DMS 273 (cell line): ENCODE data around the gene COPS7A.

Source experiments
- DNase-seq: peaks from one replicate; lab custom pipeline; 2025; ENCODE audit not compliant: unreplicated experiment; lab: John Stamatoyannopoulos, UW

COPS7A gene

DNA sequence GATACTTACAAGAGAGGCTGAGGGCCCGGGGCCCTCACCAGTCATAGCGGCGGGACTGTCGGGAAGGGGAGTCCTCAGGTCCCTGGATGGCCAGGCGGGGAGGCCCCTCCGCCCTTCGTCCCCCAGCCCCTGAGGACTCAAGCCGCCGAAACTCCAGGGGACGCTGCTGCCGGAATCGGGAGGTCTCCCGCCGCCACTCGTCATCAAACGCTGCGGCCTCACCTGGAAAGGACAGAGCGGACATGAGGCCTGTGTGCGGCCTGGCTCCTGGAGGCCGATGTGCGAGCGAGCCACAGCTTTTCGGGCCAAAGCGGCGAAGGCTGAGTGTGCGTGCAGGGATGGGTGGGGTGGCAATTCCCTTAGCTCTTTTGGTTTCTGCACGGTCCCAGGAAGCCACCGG lies 24.9 kb downstream of the COPS7A start:
- no peak for DNase-seq

DNA sequence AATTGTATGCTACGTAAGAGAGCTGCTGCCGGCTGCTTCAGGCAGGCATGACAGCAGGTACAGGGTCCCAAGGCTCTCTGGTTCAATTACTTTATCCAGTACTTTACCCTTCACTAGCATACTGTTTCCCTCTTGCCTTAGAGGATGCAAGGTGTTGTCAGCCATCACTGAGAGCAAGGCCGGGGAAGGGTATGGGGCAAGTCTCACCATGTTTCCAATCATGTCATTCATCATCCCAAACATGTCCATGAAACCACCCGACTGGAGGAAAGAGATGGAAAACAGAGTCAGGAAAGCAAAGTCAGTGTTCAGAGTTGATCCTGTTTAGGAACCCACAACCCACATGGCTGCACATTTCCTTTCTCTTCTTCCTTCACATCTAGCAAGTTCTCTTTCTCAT lies 26.7 kb downstream of the COPS7A start:
- DNase-seq = no peak

DNA sequence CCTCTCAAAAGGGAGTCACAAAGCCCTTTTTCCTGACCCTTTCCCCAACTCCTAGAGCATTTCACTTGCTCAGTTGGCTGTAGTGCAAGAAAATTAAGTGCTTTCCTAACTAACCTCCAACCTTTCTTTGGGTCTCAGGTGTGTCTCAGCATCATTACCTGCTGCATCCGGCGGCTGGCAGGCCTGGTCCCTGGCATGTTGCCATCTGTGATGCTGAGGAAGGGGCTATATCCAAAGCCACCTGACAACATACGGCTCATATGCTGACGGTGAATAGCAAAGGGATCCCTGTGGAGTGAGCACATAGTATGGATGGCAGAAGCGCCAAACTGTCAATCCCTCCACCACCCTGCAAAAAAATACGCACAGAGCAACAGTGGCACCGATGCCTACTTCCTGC lies 27.9 kb downstream of the COPS7A start:
- DNase-seq = no peak

DNA sequence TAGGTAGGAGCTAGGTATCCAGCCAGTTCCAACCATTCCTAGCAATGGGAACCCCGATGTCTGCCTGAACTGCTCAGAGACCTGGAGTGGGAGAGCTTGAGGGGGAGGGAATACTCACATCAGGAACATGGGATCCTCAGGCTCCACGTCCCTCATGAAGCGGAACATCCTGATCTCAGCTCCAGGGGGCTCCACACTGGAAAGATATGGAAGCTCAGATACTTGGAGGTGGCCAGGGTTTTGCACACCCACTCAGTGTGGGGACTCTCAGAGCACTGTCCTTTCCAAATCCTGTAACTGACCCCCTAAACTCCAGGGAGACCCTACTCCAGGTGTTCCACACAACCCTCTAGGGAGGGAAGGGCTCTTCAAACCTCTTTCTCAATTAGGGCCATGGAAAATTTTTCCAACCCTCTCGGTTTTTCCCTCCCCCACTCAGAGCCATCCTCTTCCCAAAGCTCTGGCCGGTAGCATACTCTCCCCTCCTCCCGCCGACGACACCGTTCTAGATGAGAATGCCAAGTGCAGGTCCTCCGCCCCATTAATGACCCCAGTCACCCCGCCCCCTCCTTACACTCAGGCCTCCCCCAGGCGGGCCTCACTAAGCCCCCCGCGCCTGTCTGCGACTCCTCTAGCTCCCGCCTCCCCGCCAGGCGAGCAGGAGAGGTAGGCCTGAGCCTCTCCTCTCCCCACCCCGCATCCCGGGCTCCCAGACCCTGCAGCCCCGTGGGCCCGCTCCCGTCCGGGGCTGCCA lies 28.5 kb downstream of the COPS7A start:
- DNase-seq = peak; percentile 64

DNA sequence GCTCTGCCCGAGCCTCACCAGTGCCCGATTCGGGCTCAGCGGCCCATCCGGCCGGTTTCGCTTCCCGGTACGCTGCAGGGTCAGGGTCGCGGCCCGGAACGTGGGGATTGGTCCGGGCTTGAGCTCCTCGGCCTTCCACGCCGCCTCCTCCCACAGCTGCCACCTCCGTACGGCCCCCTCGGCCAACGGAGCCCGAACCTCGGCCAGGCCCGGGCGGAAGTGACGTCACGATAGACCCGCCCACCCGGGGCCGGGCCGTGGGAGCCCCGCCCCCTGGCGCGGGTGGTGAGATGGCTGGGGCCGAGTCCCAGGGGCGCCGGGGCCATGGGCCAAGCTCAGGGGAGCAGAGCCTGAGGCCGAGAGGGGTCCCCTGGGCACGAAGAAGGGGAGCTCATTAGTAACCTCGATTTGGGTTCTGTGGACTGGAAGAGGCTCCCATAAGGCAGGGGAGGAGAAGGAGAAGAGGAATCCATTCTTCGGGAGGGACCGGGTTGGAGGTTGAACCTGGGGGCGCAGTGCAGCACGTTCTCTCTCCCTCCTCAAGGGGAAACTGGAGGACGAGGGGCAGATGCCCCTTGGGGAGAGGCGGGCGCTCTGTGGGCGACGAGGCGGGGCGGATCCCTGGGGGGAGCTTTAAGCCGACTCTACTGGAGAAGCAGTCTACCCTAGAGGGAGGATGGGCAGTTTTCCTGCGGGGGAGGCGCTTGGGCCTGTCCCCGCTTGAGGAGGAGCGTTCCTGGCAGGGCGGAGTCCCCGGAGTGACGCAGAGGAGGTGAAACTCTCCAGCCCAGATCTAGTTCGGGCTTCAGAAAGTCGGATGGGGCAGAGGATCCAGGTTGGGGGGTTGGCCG lies 29.3 kb downstream of the COPS7A start, which contains the start of gene MLF2:
Gene MLF2, minus strand, starts transcription at position 221 of the 851 bp plus-strand sequence. CDS start 807 bp downstream, outside the sequence.
- DNase-seq = peak; percentile 98

DNA sequence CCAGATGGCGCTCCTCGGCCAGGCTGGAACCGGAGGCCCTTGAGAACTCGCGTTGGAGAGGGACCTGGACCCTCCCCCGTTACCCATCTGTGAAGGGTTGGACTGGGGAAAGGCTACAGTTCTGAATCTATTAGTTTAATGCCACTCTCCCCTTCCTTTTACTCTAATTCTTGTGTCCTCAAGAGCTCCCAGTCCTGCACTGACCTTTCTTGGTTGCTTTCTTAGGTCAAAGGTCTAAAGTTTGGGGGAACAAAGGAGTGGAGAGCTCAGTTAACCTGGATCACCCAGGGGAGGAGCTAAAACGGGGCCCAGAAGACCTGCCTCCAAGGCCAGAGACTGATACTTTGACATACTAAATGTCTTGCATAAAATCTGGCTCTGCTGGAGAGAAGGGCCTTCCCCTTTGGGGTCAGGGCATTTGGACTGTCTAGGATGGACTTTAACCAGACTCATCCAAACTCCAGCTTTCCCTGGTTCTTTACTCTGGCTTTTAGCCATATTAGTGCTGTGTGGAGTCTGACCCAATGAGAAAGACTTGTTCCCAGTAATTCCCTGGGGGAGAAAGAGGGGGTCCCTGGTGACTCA lies 30.0 kb downstream of the COPS7A start:
- DNase-seq = no peak

DNA sequence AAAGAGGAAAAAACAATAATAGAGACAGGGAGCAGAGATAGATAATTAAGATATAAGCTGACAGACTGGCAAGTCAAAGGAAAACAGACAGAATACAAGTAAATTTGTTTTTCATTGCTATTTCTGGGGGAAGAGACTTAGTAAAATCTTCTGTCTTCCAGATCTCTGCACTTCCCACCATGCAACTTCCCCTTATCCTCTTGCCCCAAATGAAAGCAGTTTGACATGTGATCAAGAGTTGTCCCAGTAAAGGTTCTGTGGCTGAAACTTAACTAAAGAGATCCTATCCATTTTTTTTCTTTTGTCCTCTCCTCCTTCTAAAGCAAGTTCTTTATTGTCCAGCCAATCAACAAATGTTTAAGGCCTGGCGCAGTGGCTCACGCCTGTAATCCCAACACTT lies 30.6 kb downstream of the COPS7A start:
- no peak for DNase-seq

DNA sequence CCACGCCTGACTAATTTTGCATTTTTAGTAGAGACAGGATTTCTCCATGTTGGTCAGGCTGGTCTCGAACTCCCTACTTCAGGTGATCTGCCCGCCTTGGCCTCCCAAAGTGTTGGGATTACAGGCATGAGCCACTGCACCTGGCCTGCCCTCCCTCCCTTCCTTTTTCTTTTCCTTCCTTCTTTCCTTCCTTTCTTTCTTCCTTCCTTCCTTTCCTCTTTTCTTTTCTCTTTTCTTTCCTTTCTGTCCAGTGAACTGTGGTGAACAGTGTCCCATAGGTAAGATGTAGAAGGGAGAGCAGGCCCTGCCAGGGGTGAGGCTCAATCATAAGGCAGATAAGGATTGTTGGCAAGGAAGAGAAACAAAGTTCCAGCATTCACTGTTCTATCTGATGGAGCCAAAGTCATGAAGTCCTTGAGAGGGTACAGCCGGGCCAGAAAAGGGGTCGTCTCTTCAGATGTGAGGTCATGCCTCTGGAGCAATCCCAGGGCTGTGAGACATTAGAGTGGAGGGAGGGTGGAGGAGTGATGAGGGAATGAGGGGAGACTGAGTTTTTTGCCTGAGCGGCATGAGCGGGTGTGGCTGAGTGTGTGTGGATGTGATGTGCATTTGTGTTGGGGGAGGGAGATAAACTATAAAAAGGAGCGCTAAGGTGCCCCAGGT lies 33.3 kb downstream of the COPS7A start:
- no peak for DNase-seq

DNA sequence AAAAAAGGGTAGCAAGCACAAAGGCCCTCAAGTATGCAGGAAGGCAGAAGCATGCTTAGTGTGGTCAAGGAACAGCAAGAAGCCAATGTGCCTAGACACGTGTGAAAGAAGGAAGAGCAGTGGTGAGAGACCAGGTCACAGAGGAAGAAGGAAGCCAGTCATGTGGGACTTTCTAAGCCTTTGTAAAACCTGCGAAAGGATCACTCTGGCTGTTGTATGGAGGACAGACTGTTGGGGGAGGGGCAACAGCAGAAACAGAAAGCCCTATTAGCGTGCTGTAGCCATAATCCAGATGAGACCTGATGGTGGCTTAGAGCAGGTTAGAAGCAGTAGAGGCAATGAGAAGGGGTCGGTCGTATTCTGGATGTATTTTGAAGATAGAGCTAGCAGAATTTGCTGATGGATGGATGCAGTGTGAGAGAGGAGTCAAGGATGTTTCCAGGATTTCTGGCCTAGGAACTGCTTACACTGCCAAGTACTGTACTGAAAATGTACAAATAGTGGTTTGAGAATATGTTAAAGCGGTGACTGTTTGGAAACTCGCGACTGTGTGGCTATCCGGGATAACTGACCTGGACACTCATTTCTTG lies 34.8 kb downstream of the COPS7A start:
- DNase-seq = no peak

DNA sequence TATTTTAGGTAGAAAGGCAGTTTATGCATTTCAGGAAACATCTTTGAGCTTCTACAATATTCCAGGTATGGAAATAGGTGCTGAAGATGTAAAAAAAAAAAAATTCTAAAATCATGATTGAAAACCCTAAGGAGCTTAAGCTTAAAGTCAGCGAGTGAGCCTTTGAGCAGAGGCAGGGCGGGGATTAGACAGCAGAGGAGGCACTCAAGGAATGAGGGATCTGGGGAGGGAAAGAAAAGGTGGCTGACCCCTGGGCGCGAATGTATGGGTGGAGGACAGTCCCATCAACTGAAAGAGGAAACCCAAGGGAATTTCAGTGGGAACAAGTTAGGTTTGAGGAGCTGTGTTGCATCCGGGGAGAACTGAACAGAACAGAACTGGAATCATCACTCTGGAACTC lies 35.9 kb downstream of the COPS7A start:
- no peak for DNase-seq

DNA sequence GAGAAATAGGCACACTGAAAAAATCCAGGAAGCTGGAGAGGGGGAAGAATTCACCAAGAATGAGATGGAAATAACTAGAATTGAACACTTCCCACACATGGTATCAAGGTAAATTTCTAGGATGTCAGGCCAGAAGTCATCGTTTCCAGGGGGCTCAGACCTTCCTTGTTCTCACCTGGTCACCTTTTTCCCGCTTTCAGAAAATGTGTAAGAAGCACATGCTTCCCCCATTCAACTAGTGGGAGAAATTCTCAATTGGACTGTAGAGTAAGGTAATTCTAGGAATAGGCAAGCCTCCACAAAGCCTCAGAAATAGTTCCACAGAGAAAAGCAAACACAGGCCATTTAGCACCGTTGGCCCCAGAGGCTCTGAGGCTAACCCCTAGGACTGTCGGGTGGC lies 39.5 kb downstream of the COPS7A start:
- DNase-seq = no peak

DNA sequence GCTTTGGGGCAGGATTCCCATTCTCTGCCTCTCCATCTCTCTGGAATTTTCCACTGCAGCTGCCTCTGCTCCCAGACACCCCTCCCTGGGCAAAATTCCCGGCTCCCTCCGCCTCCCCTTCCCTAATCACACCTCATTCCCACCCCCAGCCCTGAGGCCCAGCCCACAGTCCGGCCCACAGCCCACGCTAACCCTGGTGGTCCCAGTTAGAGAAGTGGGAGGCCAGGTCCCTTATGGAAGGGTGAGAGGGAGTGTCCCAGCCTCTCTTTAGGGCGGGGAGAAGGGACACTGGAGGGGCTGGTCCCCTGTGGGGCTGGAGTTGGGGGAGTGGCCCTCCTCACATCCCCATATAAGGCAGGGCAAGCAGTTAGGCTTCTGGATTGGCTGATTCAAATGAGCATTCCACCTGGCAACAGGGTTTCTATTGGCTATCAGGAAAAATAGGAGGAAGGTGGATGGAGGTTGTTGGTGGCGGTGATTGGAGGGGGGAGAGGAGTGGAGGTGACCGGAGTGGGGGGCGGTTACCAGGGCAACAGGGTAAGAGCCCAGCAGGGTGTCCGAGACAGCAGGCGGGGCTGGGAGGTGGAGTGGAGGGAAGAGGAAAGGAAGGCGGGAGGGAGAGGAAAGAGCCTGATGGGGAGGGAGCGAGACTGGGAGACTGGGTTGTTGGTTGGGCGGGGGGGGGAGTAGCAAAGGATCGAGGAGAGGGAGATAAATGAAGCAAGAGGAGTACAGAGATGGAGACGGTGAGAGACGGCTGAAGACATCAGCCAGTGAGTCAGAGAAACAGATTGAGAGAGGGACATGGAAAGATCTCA lies 40.4 kb downstream of the COPS7A start:
- peak; percentile 97 for DNase-seq

DNA sequence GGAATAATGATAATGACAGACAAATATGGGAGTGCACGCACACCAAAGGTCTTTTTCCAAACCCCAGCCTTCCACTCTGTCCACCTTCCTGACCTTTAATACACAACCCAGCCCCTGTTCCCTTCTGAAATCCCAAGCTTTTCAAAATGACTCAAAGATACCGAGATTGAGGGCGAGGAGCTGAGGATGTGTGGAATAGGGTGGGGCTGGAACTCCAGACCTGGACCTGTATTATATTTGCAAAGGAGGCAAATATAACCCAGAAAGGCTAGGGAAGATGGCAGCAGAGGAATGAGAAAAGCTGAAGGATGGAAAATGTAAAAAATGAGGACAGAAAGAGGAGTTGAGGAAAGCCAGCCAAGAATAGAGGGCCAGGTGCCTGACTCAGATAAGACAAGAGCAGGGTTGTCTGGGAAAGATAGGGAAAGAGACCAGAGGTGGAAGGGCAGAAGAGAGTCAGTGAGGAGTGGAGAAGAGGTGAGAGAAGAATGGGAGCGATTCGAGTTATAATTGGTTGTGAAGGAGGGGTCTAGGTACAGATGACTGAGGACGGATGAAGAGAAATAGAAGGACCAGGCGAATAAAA lies 41.3 kb downstream of the COPS7A start:
- DNase-seq = peak; percentile 26

DNA sequence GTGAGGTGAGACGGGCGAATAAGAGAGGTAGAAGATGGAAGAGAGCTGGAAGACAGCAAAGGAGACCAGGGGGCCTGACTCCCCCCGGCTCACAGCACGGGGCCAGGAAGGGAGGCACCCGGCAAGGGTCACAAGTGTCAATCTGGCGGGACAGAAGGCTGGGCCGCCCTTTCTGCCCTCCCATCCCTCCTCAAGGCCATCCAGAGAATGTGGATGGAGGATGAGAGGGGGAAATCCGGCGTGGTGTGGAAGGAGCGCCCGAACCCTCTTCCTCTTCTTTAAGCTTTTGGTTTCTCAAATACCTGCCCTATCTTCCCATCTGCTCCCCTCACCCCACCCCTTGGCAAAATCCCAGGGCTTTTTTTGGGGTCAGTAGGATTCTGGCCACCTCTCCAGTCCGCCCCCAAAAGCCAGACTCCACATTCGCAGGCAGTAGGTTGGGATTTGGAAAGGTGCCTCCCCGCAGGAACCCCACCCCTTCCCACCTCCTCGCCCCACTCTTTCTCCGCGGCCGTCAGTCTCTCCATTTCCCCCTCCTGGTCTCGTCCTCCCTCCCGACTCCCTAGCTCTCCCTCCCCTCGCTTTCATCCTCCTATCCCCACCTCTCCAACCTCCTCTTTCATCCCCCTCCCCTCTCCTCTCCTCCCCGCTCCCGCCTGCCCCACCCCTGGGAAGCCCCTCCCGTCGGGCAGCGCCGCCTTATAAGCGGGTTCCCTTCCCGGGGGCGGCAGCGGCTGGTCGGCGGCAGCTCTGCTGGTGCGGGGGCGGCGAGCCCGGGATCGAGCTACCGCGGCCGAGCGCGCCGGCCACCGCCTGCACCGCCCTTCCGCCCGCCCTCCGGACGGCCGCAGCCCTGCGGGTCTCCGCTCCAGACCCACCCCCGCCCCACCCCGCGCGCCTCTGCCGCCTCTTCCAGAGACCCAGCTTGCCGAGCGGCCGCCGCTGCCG lies 42.1 kb downstream of the COPS7A start, which contains the start of gene PTMS:
Gene PTMS, plus strand, starts transcription at position 730 of the 948 bp plus-strand sequence. CDS start 343 bp downstream, outside the sequence.
- DNase-seq = peak; percentile 92

DNA sequence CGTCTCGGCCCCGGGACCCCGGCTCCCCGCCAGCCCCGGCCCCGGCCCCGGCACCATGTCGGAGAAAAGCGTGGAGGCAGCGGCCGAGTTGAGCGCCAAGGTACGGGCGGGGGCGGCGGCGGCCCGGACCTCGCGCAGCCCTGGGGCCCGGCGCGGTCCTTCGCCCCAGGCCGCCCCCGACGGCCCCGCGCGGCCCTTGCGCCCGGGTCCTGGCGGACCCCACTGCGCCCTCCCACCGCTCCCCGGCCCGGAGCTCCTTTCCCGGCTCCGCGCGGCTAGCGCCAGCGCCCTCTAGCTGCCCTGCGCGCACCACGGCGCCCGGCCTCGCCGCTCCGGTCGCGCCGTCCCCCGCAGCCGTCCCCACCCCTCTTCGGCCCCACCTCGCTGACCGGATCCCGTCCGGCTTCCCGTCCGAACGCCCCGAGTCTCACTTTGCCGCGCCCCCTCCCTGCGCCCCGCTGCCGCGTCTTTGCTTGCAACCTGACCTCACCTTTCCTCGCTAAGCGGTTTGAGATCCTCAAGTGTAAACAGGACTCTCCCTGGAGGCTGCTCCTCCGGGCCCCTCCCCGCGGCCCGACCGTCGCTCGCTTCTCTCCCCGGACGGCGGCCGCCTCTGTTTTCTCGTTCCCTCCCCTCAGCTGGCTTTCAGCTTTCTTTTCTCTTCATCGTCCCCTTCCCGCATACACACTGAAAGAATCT lies 43.0 kb downstream of the COPS7A start:
- peak; percentile 84 for DNase-seq

DNA sequence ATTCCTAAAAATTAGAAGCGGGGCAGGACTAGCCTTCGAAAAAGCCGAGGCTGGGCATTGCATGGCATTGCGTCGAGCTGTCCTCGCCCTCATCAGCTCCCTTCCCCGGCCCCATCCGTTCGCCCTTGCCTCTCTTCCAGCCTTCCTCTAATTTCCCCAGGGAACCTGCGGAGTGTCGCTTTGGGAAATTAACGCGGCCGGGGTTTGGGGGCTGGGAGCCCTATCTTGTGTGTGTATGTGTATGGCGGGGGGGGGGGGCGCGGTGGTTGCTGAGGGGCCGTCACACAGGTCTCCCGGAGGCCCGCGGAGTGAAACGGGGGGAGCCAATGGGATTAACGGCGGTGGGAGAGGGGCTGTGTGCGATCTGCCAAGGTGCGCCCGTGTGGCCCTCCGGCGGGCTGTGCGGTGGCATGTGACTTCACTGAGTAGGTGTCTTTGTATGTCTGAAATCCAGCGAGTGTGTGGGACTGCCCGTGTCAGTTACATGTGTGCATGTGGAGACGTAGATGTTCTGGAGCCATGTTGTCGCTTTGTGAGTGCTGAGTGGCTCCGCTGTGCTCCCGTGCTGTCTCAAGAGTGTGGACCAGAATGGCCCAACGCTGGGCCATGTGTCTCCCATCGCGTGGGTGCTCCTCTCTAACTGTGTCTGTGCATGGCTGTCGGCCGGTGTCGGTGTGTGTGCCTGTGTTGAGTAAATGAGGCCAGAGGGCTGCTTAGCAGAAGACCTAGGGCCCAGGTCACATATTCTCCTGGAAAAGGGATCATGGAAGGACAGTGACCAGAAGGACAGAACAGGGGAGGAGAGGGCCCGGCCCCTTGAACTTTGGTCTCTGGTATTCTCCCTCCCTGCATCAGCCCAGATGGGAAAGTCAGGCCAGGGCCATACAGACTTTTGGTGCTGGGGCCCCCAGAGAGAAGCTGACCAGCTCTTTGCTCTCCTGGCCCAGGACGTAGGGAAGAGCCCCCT lies 43.8 kb downstream of the COPS7A start:
- peak; percentile 45 for DNase-seq
